GM12878 (cell line): ENCODE measurements around the gene TP63. TPM values are rescaled to one million over a fixed set of nuclear protein-coding genes. Genes with fewer than 3 reads are reported as not detected.

Experiments
- ATAC-seq: fragments of 200-7000 bp; cut with Tn5 transposase; 3 replicates; pipeline ENCODE4 v1.9.1; 2020; ENCODE audit warnings: mild to moderate bottlenecking, moderate library complexity
- BruUV-seq: library from RNA; stranded (reverse); fragments of 400-500 nt; replicated peaks from 2 replicates; lab custom pipeline; 2021; lab: Mats Ljungman, UMichigan
- CTCF ChIA-PET: fragments of 300-600 bp; sonication (Branson Sonifier 250); formaldehyde crosslinking; extraction: SDS; loops from one replicate; lab custom pipeline; 2021; ENCODE audit warnings: inconsistent platforms; lab: Yijun Ruan, JAX
- POLR2A ChIA-PET: fragments of 350-600 bp; formaldehyde crosslinking; extraction: SDS; loops from one replicate; lab custom pipeline; 2021; ENCODE audit warnings: inconsistent platforms; lab: Charles Lee
- RAD21 ChIA-PET: fragments of 300-600 bp; sonication (Branson Sonifier 250); formaldehyde crosslinking; loops from one replicate; lab custom pipeline; 2023; ENCODE audit warnings: antibody characterized with exemption; ENCODE audit not compliant: unreplicated experiment; lab: Charles Lee
- SMC1A ChIA-PET: fragments of 300-600 bp; sonication (Branson Sonifier 250); formaldehyde crosslinking; loops from one replicate; lab custom pipeline; 2023; ENCODE audit not compliant: unreplicated experiment, uncharacterized antibody; lab: Charles Lee
- DNase-seq: peaks from one replicate; pipeline ENCODE4 v3.0.0-alpha.2; 2011; ENCODE audit warnings: low read depth, low spot score
- FAIRE-seq: peaks from 3 replicates; lab custom pipeline; 2011; peaks lifted over from hg19 to GRCh38; lab: Jason Lieb, UNC
- H2AFZ ChIP-seq: 2 replicates; pipeline ENCODE4 v1.6.0; 2011; ENCODE audit warnings: low read depth, low read length, control low read depth; ENCODE audit not compliant: control insufficient read depth
- H3K27ac ChIP-seq: 2 replicates; pipeline ENCODE4 v1.5.1; 2011; ENCODE audit warnings: control low read depth; ENCODE audit not compliant: control insufficient read depth, insufficient read depth
- H3K27me3 ChIP-seq, 2 experiments: replicated peaks in 1 of 2; 2 replicates each; pipeline versions ENCODE4 v1.6.0 to v1.6.1; 2011; ENCODE audit warnings: low read length in 1 of 2; ENCODE audit not compliant: control insufficient read depth in 2 of 2, insufficient read depth in 2 of 2
- H3K36me3 ChIP-seq, 2 experiments: 2 replicates each; pipeline ENCODE4 v1.5.1; 2011; ENCODE audit warnings: low read length in 1 of 2; ENCODE audit not compliant: control insufficient read depth in 2 of 2, insufficient read depth in 2 of 2
- H3K4me1 ChIP-seq: 2 replicates; pipeline ENCODE4 v1.6.1; 2011; ENCODE audit warnings: mild to moderate bottlenecking, low read length, moderate library complexity, mixed read lengths; ENCODE audit not compliant: control insufficient read depth, insufficient read depth
- H3K4me2 ChIP-seq: 2 replicates; pipeline ENCODE4 v1.6.0; 2011; ENCODE audit warnings: control low read depth; ENCODE audit not compliant: control insufficient read depth, insufficient read depth
- H3K4me3 ChIP-seq: fragments of 200-600 bp; sonication (generic); 2 replicates; pipeline ENCODE4 v1.5.1; 2016
- H3K79me2 ChIP-seq: 2 replicates; pipeline ENCODE4 v1.6.0; 2011; ENCODE audit warnings: low read length; ENCODE audit not compliant: control insufficient read depth, insufficient read depth
- H3K9ac ChIP-seq: 2 replicates; pipeline ENCODE4 v1.8.0; 2011; ENCODE audit warnings: low read length, control low read depth, mixed read lengths; ENCODE audit not compliant: control insufficient read depth, insufficient read depth
- H3K9me3 ChIP-seq: replicated peaks from 3 replicates; pipeline ENCODE4 v1.5.1; 2011; ENCODE audit warnings: mild to moderate bottlenecking, low read length; ENCODE audit not compliant: control insufficient read depth, insufficient read depth
- H4K20me1 ChIP-seq: 2 replicates; pipeline ENCODE4 v1.6.0; 2011; ENCODE audit not compliant: control insufficient read depth, insufficient read depth
- BRCA1 ChIP-seq: IDR thresholded peaks from 2 replicates; pipeline ENCODE4 v1.6.1; 2011; ENCODE audit warnings: low read depth, low read length, improper control_type of control experiment
- SREBF1 ChIP-seq: IDR thresholded peaks from 2 replicates; pipeline ENCODE4 v1.6.1; 2012; ENCODE audit warnings: mild to moderate bottlenecking, low read length
- TAF1 ChIP-seq: IDR thresholded peaks from 2 replicates; pipeline ENCODE4 v1.6.1; 2011; ENCODE audit warnings: mild to moderate bottlenecking, low read depth, low read length, borderline replicate concordance
- TCF3 ChIP-seq: IDR thresholded peaks from 2 replicates; pipeline ENCODE4 v1.6.1; 2012; ENCODE audit warnings: low read depth, mild to moderate bottlenecking, low read length, borderline replicate concordance; ENCODE audit not compliant: insufficient read depth
- WRNIP1 ChIP-seq: IDR thresholded peaks from 2 replicates; pipeline ENCODE4 v1.6.1; 2011; ENCODE audit warnings: low read depth, low read length, improper control_type of control experiment, borderline replicate concordance
- WGBS: methylation state at CpG from one replicate; pipeline ENCODE4 v1.1.6; 2016; ENCODE audit warnings: low lambda C conversion rate; ENCODE audit not compliant: insufficient replicate concordance, insufficient coverage; ENCODE audit errors: missing lambda C conversion rate; 5-methylcytosine and 5-hydroxymethylcytosine counted together
- in situ Hi-C: fragments of 300-500 bp; cut with MboI; formaldehyde crosslinking; loops from 9 replicates; pipeline ENCODE4 v1.14.3; 2018; ENCODE audit warnings: mixed read lengths
- intact Hi-C: fragments of 100-400 bp; cut with micrococcal nuclease; formaldehyde crosslinking; loops from one replicate; pipeline ENCODE4 v1.14.2; 2022; ENCODE audit not compliant: unreplicated experiment
- polyA plus RNA-seq, 11 experiments: library from polyadenylated mRNA; depleted of rRNA in 4 of 11; unstranded in 6 of 11; stranded (reverse) in 5 of 11; fragments of >200 nt; fragmentation: Nextera tagmentation in 4 of 11; fragmentation: Illumina TruSeq in 1 of 11; extraction: Ambion mirVana in 4 of 11; extraction: Trizol in 1 of 11; gene quantifications; 1 replicate in 1 of 11; 2 replicates in 10 of 11; pipeline versions ENCODE4 v1.2.1 to v1.2.3, GENCODE V29; 2011 to 2016; ENCODE audit warnings: inconsistent platforms in 2 of 11, missing spikeins in 2 of 11, low read depth in 1 of 11
- total RNA-seq, 4 experiments: library from RNA; depleted of rRNA in 3 of 4; stranded (reverse); fragments of >200 nt in 3 of 4; fragmentation: Illumina TruSeq in 1 of 4; extraction: Trizol in 1 of 4; gene quantifications; 2 replicates each; pipeline versions ENCODE4 v1.2.1 to v1.2.3, GENCODE V29; 2013 to 2021
- TF ChIP-seq, protein P1 (sequence below): fragments of 150-350 bp; IDR thresholded peaks from 2 replicates; pipeline ENCODE4 v1.6.1; 2016; ENCODE audit warnings: low read depth, low read length
- TF ChIP-seq, protein P2 (sequence below): fragments of 450-650 bp; IDR thresholded peaks from 2 replicates; pipeline ENCODE4 v1.6.1; 2017; ENCODE audit warnings: borderline replicate concordance
- TF ChIP-seq, protein P3 (sequence below): fragments of 450-650 bp; IDR thresholded peaks from 2 replicates; pipeline ENCODE4 v1.6.1; 2016; ENCODE audit warnings: mild to moderate bottlenecking
- TF ChIP-seq, protein P4 (sequence below): IDR thresholded peaks from 2 replicates; pipeline ENCODE4 v1.6.1; 2012; ENCODE audit warnings: low read depth, low read length, improper control_type of control experiment

The TP63 gene
- total and polyA plus RNA-seq, 10 of the 15 experiments (the other 5 are each of a cell fraction or from before 2014, with no cell fraction given): 1.4 to 10.8 (median 6.2) TPM

DNA sequence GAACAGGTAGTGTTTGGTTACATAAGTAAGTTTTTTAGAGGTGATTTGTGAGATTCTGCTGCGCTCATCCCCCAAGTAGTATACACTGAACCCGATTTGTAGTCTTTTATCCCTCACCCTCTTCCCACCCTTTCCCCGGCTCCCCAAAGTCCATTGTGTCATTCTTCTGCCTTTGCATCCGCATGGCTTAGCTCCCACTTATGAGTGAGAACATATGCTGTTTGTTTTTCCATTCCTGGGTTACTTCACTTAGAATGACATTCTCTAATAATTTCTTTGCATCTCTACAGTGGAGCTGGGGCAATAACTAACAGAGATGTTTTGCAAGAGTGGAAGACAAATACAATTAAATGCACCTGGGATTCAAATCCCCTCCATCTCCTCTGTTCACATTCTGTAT, 93.2 kb downstream of the TP63 start:
- POLR2A ChIA-PET: no interaction called here
- Histone ChIP-seq H2AFZ (no peak overlapping the region), H4K20me1 (no peaks in the 10 kb centered on the region), H3K4me1 (no peaks in the 10 kb centered on the region), H3K9ac (no peak overlapping the region), H3K9me3 (no peaks in the 10 kb centered on the region; the same call in 2 of the 3 replicates), H3K4me2 (no peak overlapping the region), H3K36me3 (no peaks in the 10 kb centered on the region), H3K79me2 (no peaks in the 10 kb centered on the region), H3K4me3 (no peak overlapping the region), H3K27me3 (no peaks in the 10 kb centered on the region), H3K27ac (no peak overlapping the region)
- FAIRE-seq (no peak), DNase-seq (no peak), ATAC-seq (no peak)
- SMC1A ChIA-PET: no interaction called here
- RAD21 ChIA-PET: no interaction called here
- WGBS: 84% methylated on average over 4 of the region's 4 CpGs
- BruUV-seq: no TSS peak
- in situ Hi-C loops (no loop called here), intact Hi-C loops (no loop called here)
- CTCF ChIA-PET: interaction anchor here (0.6 kb wide), 1 partner anchor 389 kb away, joined by 3 read pairs; no protein-coding TSS in a partner anchor
- TF ChIP-seq, protein P1, sequence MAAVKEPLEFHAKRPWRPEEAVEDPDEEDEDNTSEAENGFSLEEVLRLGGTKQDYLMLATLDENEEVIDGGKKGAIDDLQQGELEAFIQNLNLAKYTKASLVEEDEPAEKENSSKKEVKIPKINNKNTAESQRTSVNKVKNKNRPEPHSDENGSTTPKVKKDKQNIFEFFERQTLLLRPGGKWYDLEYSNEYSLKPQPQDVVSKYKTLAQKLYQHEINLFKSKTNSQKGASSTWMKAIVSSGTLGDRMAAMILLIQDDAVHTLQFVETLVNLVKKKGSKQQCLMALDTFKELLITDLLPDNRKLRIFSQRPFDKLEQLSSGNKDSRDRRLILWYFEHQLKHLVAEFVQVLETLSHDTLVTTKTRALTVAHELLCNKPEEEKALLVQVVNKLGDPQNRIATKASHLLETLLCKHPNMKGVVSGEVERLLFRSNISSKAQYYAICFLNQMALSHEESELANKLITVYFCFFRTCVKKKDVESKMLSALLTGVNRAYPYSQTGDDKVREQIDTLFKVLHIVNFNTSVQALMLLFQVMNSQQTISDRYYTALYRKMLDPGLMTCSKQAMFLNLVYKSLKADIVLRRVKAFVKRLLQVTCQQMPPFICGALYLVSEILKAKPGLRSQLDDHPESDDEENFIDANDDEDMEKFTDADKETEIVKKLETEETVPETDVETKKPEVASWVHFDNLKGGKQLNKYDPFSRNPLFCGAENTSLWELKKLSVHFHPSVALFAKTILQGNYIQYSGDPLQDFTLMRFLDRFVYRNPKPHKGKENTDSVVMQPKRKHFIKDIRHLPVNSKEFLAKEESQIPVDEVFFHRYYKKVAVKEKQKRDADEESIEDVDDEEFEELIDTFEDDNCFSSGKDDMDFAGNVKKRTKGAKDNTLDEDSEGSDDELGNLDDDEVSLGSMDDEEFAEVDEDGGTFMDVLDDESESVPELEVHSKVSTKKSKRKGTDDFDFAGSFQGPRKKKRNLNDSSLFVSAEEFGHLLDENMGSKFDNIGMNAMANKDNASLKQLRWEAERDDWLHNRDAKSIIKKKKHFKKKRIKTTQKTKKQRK: no peak
- TF ChIP-seq, protein P2, sequence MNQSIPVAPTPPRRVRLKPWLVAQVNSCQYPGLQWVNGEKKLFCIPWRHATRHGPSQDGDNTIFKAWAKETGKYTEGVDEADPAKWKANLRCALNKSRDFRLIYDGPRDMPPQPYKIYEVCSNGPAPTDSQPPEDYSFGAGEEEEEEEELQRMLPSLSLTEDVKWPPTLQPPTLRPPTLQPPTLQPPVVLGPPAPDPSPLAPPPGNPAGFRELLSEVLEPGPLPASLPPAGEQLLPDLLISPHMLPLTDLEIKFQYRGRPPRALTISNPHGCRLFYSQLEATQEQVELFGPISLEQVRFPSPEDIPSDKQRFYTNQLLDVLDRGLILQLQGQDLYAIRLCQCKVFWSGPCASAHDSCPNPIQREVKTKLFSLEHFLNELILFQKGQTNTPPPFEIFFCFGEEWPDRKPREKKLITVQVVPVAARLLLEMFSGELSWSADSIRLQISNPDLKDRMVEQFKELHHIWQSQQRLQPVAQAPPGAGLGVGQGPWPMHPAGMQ: no peak
- TF ChIP-seq, protein P3, sequence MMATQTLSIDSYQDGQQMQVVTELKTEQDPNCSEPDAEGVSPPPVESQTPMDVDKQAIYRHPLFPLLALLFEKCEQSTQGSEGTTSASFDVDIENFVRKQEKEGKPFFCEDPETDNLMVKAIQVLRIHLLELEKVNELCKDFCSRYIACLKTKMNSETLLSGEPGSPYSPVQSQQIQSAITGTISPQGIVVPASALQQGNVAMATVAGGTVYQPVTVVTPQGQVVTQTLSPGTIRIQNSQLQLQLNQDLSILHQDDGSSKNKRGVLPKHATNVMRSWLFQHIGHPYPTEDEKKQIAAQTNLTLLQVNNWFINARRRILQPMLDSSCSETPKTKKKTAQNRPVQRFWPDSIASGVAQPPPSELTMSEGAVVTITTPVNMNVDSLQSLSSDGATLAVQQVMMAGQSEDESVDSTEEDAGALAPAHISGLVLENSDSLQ: no peak
- TF ChIP-seq TCF3 (no peak), BRCA1 (no peak), WRNIP1 (no peak), TAF1 (no peak), SREBF1 (no peak)
- TF ChIP-seq, protein P4, sequence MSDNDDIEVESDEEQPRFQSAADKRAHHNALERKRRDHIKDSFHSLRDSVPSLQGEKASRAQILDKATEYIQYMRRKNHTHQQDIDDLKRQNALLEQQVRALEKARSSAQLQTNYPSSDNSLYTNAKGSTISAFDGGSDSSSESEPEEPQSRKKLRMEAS: no peak
